GM18526 (cell line): Measurements from ENCODE around the gene MYO1D.

Experiments
- POLR2A ChIP-seq: IDR thresholded peaks from 3 replicates; pipeline ENCODE4 v1.6.1; 2011; ENCODE audit not compliant: insufficient read length; ENCODE audit errors: extremely low read depth

MYO1D gene

GRCh38 chr17:32805029-32805976 lies 71.6 kb downstream of the MYO1D start:
- TF ChIP-seq POLR2A: no peak

GRCh38 chr17:32803544-32803943 lies 73.4 kb downstream of the MYO1D start:
- TF ChIP-seq POLR2A: no peak

- no peak for TF ChIP-seq POLR2A
Measured at GRCh38 chr17:32802306-32802705, 74.6 kb downstream of the MYO1D start.

- no peak for TF ChIP-seq POLR2A
Measured at GRCh38 chr17:32801641-32802040, 75.3 kb downstream of the MYO1D start.

- TF ChIP-seq POLR2A: no peak
Measured at GRCh38 chr17:32801193-32801592, 75.7 kb downstream of the MYO1D start.

GRCh38 chr17:32798938-32799337 lies 78.0 kb downstream of the MYO1D start:
- no peak for TF ChIP-seq POLR2A

- TF ChIP-seq POLR2A: no peak
Measured at GRCh38 chr17:32795339-32795979, 81.5 kb downstream of the MYO1D start.

GRCh38 chr17:32794533-32795246 lies 82.2 kb downstream of the MYO1D start:
- no peak for TF ChIP-seq POLR2A

GRCh38 chr17:32793841-32794240 lies 83.1 kb downstream of the MYO1D start:
- TF ChIP-seq POLR2A: no peak

GRCh38 chr17:32792207-32792606 lies 84.7 kb downstream of the MYO1D start:
- TF ChIP-seq POLR2A: no peak

GRCh38 chr17:32786169-32786568 lies 90.8 kb downstream of the MYO1D start:
- TF ChIP-seq POLR2A: no peak

GRCh38 chr17:32784113-32784512 lies 92.8 kb downstream of the MYO1D start:
- no peak for TF ChIP-seq POLR2A

GRCh38 chr17:32783602-32784001 lies 93.3 kb downstream of the MYO1D start:
- no peak for TF ChIP-seq POLR2A

GRCh38 chr17:32780721-32781120 lies 96.2 kb downstream of the MYO1D start:
- TF ChIP-seq POLR2A: no peak

- no peak for TF ChIP-seq POLR2A
Measured at GRCh38 chr17:32777922-32778321, 99.0 kb downstream of the MYO1D start.

- TF ChIP-seq POLR2A: no peak
Measured at GRCh38 chr17:32777436-32777835, 99.5 kb downstream of the MYO1D start.
